Astrocyte of the cerebellum (primary cell): ENCODE results near the gene DNAJA1.
"Not testable (repeated sequence)": the region's sequence is repeated elsewhere in the genome, so short reads cannot be mapped to it uniquely, and the experiment has no call there.

Experiments
- DNase-seq: peaks from one replicate; pipeline ENCODE4 v3.0.0-alpha.2; 2011; ENCODE audit warnings: low read depth
- H3K4me3 ChIP-seq: 2 replicates; pipeline ENCODE4 v1.5.1; 2011; ENCODE audit warnings: mild to moderate bottlenecking, low read depth, low read length, moderate library complexity
- in situ Hi-C: cut with HindIII; loops from 2 replicates; pipeline ENCODE4 v1.10.0; 2017; ENCODE audit warnings: low sequenced_read_pairs
- TF ChIP-seq, protein P1 (sequence below): IDR thresholded peaks from 2 replicates; pipeline ENCODE4 v1.5.1; 2012; ENCODE audit warnings: low read length, low read depth, moderate library complexity, mild to moderate bottlenecking; ENCODE audit errors: missing control alignments

The DNAJA1 gene

DNA sequence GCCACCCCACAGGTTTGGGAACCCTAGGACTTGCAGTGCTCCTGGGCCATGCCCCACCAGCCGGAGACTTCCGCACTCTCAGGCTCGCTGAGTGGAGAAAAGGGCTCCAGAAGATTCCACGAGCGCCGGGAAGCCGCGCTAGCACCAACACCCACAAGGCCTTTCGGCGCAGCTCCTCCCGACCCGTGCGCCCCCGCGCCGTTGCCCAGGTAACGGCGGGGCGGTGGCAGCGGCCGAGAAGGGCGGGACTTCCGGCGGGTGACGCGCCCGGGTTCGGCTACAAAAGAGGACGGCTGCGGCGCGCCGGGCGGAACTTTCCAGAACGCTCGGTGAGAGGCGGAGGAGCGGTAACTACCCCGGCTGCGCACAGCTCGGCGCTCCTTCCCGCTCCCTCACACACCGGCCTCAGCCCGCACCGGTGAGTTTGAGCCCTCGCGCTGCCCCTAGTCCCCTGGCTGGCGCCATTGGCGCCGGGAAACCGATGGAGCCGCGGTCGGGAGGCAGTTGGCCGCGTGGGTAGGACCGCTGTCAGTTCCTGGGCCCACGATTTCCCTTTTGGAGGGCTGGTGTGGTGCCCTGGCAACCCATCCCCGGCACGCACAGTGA is at the start of gene DNAJA1:
DNAJA1 (plus strand) TSS at position 308 of the 606 bp plus-strand sequence. CDS start 1,212 bp downstream, outside the sequence.
- DNase-seq = peak; percentile 80
- peak within 1 kb of the TSS; percentile 99 for H3K4me3 ChIP-seq
- in situ Hi-C loops = no loop called here
- TF ChIP-seq, protein P1, sequence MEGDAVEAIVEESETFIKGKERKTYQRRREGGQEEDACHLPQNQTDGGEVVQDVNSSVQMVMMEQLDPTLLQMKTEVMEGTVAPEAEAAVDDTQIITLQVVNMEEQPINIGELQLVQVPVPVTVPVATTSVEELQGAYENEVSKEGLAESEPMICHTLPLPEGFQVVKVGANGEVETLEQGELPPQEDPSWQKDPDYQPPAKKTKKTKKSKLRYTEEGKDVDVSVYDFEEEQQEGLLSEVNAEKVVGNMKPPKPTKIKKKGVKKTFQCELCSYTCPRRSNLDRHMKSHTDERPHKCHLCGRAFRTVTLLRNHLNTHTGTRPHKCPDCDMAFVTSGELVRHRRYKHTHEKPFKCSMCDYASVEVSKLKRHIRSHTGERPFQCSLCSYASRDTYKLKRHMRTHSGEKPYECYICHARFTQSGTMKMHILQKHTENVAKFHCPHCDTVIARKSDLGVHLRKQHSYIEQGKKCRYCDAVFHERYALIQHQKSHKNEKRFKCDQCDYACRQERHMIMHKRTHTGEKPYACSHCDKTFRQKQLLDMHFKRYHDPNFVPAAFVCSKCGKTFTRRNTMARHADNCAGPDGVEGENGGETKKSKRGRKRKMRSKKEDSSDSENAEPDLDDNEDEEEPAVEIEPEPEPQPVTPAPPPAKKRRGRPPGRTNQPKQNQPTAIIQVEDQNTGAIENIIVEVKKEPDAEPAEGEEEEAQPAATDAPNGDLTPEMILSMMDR = no peak

DNA sequence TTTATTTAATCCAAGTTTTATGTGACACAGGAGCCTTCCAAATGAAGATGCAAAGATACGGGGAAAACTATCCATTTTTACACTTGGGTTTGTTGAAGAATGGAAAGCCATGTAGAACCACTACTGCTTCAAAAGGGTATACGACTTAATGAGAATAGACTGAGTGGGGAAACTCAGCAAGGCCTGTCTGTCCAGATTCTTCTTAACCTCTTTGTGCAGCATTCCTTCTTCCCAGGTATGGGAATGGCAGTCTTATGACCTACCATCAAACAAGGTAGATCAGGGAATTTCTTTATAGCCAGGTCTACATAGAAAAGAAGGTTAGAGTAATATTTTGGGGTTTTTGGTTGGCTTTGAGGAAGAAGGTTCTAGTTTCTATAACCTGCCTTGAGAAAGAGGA is 47.0 kb upstream of the DNAJA1 start:
- in situ Hi-C loops = no loop called here
- H3K4me3 ChIP-seq = no peak overlapping the region
- DNase-seq = no peak
- TF ChIP-seq, protein P1 = no peak

DNA sequence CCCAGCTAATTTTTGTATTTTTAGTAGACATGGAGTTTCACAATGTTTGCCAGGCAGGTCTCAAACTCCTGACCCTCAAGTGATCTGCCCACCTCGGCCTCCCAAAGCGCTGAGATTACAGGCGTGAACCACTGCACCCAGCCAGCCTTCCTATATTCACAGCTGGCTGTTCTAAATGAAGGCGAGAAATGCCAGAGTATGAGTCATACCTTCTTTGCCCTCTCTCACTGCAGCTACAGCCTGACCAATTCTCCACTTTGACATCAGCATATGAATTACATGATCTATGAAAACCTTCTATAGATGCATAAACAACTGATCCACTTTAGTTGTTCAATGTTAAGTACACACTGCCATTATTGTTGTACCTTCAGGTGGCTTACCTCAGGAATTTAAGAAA is 38.1 kb upstream of the DNAJA1 start:
- H3K4me3 ChIP-seq = no peak overlapping the region
- in situ Hi-C loops = no loop called here
- TF ChIP-seq, protein P1 = no peak
- DNase-seq = no peak

DNA sequence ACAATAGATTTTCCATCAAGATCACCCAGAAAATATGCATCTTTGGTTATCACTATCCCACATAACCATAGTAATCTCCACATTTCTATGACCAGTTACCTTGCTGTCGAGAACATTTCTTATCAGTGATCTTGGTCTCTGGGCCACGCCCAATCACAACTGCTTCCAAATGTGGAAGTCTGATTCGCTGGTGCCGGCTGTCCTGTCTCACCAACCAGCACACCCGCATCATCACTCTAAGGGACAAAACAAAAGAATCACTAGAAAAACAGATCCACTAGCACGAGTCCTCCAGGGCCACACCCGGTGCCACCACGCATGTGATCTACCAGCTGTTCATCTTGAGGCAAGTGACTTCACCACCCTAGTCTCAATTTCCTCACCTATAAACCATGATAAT is 35.4 kb upstream of the DNAJA1 start:
- no peak for DNase-seq
- in situ Hi-C loops = no loop called here
- TF ChIP-seq, protein P1 = no peak

DNA sequence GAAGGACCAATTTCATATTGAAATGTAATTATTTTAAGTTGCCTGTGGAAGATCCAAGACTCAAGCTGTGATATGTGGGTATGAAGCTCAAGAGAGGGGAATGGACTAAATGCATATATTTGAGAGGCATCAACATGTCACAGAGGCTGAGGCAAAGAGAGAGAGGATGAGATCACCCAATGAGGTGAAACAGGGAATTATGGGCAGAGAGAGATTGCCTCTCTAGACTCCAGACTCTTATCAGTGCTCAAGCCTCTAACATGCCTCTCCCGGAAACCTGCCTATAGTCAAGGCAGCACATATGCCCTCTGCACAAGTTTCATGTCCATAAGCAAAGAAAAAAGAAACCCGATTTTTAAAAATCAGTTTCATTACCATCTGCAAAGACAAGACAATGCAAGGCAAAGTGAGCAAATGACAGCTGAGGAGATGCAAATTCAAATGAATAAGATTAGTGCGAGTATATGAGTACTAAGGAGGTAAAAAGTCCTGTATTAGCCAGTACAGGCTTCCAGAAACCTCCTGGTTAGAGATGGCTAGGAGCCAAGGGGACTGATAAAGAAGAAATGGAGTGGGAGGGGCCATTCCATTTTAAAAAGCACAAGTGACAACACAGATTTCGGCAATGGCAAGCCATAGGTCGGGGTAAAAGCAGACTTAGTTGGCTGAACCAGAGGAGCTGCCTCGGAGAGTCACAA is 33.0 kb upstream of the DNAJA1 start:
- in situ Hi-C loops = no loop called here
- DNase-seq = no peak
- H3K4me3 ChIP-seq = no peak overlapping the region
- TF ChIP-seq, protein P1 = no peak

More for the DNA sequence above, 35.4 kb upstream of the DNAJA1 start:
- no peak overlapping the region for H3K4me3 ChIP-seq

DNA sequence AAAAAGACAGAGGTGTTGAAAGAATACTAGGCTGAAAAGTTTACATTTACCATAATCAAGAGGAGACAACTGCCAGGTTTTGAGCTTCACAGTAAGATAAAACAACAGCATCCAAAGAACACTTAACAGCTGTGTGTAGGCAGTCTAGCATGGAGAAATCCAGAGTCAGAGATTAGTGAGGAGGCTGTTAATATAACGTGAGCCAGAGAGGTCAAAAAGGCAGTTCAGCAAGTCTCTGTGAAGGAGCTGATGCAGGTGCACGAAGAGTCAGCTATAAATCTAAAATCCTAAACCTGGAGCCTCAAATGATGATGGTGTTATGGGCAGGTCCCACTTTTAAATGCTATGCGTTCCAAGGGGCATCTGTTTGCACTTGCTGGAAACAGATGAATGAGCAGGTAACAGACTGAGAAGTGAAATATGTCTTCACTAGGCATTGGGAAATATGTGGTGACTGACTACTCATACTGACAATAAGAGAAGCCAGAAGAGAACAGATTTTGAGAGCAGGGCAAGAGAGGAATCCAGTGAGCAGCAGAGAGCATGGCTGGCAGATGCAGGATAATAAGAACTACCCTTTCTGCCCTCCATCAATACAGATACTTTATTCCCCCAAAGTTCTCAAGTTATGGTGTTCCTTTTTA is 32.4 kb upstream of the DNAJA1 start:
- DNase-seq = no peak
- no peak overlapping the region for H3K4me3 ChIP-seq
- TF ChIP-seq, protein P1 = no peak
- in situ Hi-C loops = no loop called here

DNA sequence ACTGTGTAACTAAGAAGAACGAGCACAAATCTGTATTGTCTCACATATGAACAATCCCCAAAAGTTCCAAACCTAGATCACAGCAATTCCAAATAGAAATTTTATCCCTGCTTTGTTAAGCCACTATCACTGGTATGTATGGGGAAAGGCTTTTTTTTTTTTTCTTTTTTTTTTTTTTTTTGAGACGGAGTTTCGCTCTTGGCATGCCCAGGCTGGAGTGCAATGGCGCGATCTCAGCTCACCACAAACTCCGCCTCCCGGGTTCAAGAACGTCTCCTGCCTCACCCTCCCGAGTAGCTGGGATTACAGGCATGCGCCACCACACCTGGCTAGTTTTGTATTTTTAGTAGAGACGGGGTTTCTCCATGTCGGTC is 24.4 kb upstream of the DNAJA1 start:
- DNase-seq, in situ Hi-C loops: not testable (repeated sequence)
- peak overlapping the region; percentile 96 for H3K4me3 ChIP-seq

DNA sequence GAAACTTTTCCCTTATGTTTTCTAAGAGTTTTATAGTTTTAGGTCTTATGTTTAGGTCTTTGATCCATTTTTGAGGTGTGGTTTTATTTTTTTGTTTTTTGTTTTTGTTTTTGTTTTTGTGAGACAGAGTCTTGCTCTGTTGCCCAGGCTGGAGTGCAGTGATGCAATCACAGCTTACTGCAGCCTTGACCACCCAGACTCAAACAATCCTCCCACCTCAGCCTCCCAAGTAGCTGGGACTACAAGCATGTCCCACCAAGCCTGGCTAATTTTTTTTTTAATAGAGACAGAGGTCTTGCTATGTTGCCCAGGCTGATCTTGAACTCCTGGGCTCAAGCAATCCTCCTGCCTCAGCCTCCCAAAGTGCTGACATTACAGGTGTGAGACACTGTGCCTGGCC is 19.7 kb upstream of the DNAJA1 start:
- in situ Hi-C loops, H3K4me3 ChIP-seq, DNase-seq: not testable (repeated sequence)
